Measurements from ENCODE around the gene CREM.

Gene CREM

GRCh38 chr10:35217455-35217854, 90.8 kb downstream of the CREM start:
- H3K4me3 ChIP-seq (ENCODE audit: low read length), result no peak overlapping the region
- DNase-seq (ENCODE audit: low read depth), result no peak
- no peak for TF ChIP-seq CTCF (conservative IDR thresholded peaks at IDR 0.05; ENCODE audit: low read length)

GRCh38 chr10:35218339-35218955, 91.8 kb downstream of the CREM start:
- TF ChIP-seq CTCF (conservative IDR thresholded peaks at IDR 0.05; ENCODE audit: low read length), result peak; percentile 82
- peak; percentile 88 for DNase-seq (ENCODE audit: low read depth)
- no peak overlapping the region; the same call in 1 of the 2 replicates for H3K4me3 ChIP-seq (ENCODE audit: low read length)

GRCh38 chr10:35219292-35219691, 92.6 kb downstream of the CREM start:
- TF ChIP-seq CTCF (conservative IDR thresholded peaks at IDR 0.05; ENCODE audit: low read length), result no peak
- no peak overlapping the region for H3K4me3 ChIP-seq (ENCODE audit: low read length)
- no peak for DNase-seq (ENCODE audit: low read depth)

GRCh38 chr10:35219891-35220890, 93.5 kb downstream of the CREM start:
- no peak for TF ChIP-seq CTCF (conservative IDR thresholded peaks at IDR 0.05; ENCODE audit: low read length)
- DNase-seq (ENCODE audit: low read depth), result no peak

GRCh38 chr10:35223016-35223415, 96.4 kb downstream of the CREM start:
- no peak overlapping the region for H3K4me3 ChIP-seq (ENCODE audit: low read length)
- TF ChIP-seq CTCF (conservative IDR thresholded peaks at IDR 0.05; ENCODE audit: low read length), result no peak
- no peak for DNase-seq (ENCODE audit: low read depth)

More at GRCh38 chr10:35219891-35220890, 93.5 kb downstream of the CREM start:
- no peak overlapping the region for H3K4me3 ChIP-seq (ENCODE audit: low read length)

GRCh38 chr10:35224045-35224740, 97.5 kb downstream of the CREM start:
- no peak for DNase-seq (ENCODE audit: low read depth)
- no peak for TF ChIP-seq CTCF (conservative IDR thresholded peaks at IDR 0.05; ENCODE audit: low read length)
- H3K4me3 ChIP-seq (ENCODE audit: low read length), result no peak overlapping the region

Data from AG10803 (cell line).